ENCODE data around the gene NSMCE4A. TPM values are rescaled to one million over a fixed set of nuclear protein-coding genes. Genes with fewer than 3 reads are reported as not detected.

The NSMCE4A gene
- total and polyA plus RNA-seq, 2 of the 4 experiments (the other 2 are of a cell fraction): 13.4 to 33.2 TPM

DNA sequence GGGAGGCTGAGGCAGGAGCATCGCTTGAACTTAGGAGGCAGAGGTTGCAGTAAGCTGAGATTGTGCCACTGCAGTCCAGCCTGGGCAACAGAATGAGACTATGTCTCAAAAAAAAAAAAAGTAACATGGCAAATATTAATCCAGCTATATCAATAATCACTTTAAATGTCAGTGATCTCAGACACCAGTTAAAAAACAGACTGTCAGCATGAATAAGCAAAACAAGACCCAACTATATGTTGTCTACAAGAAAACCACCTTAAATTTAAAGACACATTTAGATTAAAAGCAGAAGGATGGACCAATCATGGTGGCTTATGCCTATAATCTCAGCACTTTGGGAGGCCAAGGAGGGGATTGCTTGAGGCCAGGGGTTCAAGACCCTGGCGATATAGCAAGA is 38.7 kb downstream of the NSMCE4A start:
- no peak overlapping the region for H3K56ac ChIP-seq (ENCODE audit: extremely low read depth, insufficient read depth, low read length)
- ATAC-seq (ENCODE audit: low read depth) (no peak), DNase-seq (no peak)
- H2BK120ac ChIP-seq (ENCODE audit: low read depth, low read length): no peak overlapping the region
- TF ChIP-seq, protein P1, sequence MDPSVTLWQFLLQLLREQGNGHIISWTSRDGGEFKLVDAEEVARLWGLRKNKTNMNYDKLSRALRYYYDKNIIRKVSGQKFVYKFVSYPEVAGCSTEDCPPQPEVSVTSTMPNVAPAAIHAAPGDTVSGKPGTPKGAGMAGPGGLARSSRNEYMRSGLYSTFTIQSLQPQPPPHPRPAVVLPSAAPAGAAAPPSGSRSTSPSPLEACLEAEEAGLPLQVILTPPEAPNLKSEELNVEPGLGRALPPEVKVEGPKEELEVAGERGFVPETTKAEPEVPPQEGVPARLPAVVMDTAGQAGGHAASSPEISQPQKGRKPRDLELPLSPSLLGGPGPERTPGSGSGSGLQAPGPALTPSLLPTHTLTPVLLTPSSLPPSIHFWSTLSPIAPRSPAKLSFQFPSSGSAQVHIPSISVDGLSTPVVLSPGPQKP (IDR thresholded peaks at IDR 0.05; ENCODE audit: borderline replicate concordance, low read depth, low read length): no peak
- H3K36me3 ChIP-seq (ENCODE audit: control insufficient read depth, insufficient read depth, low read length): no peaks in the 10 kb centered on the region
- no peak overlapping the region for H2BK5ac ChIP-seq (ENCODE audit: low read depth, low read length, poor library complexity, severe bottlenecking)
- H2BK15ac ChIP-seq (ENCODE audit: low read depth, low read length): no peak overlapping the region
- no peak overlapping the region for H3K27ac ChIP-seq (ENCODE audit: insufficient read depth, low read length)
- ChIA-PET CTCF (interaction anchor here (0.6 to 0.7 kb wide), 2 partner anchors 115 to 127 kb away, joined by 3 read pairs; no protein-coding TSS in a partner anchor), POLR2A (ENCODE audit: unreplicated experiment) (no interaction called here)
- no peak overlapping the region for H4K8ac ChIP-seq (ENCODE audit: low read depth in 2 of 2, low read length in 2 of 2)
- H3K18ac ChIP-seq (ENCODE audit: low read depth, low read length): no peak overlapping the region
- no peak overlapping the region for H2AFZ ChIP-seq (replicated peaks; ENCODE audit: low read length, poor library complexity)
- no peaks in the 10 kb centered on the region for H3K4me1 ChIP-seq (ENCODE audit: control insufficient read depth, insufficient read depth, low read length)
- no peak overlapping the region for H4K5ac ChIP-seq (ENCODE audit: low read depth, low read length)
- no peaks in the 10 kb centered on the region for H4K20me1 ChIP-seq (ENCODE audit: insufficient read depth, low read length)
- H3K23ac ChIP-seq (ENCODE audit: low read depth, low read length): no peak overlapping the region
- no CpG with 5 or more reads among the region's 2 CpGs for WGBS, 2 experiments (ENCODE audit: extremely low coverage in 2 of 2, insufficient read length in 1 of 2)
- BruUV-seq (replicated peaks): no TSS peak
- intact Hi-C loops (cut with micrococcal nuclease): no loop called here
- no peak overlapping the region for H3K4me2 ChIP-seq (ENCODE audit: low read depth, low read length)
- H3K27me3 ChIP-seq (ENCODE audit: control insufficient read depth, insufficient read depth, low read length): no peaks in the 10 kb centered on the region
- in situ Hi-C loops (cut with MboI; ENCODE audit: low sequenced_read_pairs): no loop called here
- no peak overlapping the region for H4K91ac ChIP-seq (ENCODE audit: insufficient read depth, low read depth, low read length)
- no peak overlapping the region for H2AK9ac ChIP-seq (replicated peaks; ENCODE audit: low read depth, low read length, poor library complexity)
- no peak overlapping the region for H2BK20ac ChIP-seq (ENCODE audit: low read depth, low read length)
- H2AK5ac ChIP-seq (ENCODE audit: low read depth, low read length): no peak overlapping the region
- H3K4me3 ChIP-seq (ENCODE audit: insufficient read depth, low read depth, low read length): no peak overlapping the region
- dilution Hi-C loops (cut with HindIII; ENCODE audit: low sequenced_read_pairs, unreplicated experiment): no loop called here
- no peak overlapping the region for H3K14ac ChIP-seq (replicated peaks; ENCODE audit: low read depth, low read length)
- H3K9me1 ChIP-seq (ENCODE audit: insufficient read depth, low read length): no peaks in the 10 kb centered on the region
- 0 out of 4 replicates have a peak, but pooled peaks cover 0 to under 1% of the 10 kb centered on the region in 2 experiments for H3K79me1 ChIP-seq (ENCODE audit: low read depth in 1 of 2, low read length in 2 of 2)
- no peaks in the 10 kb centered on the region for H3K9me3 ChIP-seq (ENCODE audit: control insufficient read depth, insufficient read depth, low read length)
- H3K4ac ChIP-seq (ENCODE audit: low read depth, low read length): no peak overlapping the region
- H3K9ac ChIP-seq (ENCODE audit: low read depth, low read length): no peak overlapping the region

Measured in IMR-90 (cell line).